ENCODE results near the gene ROR2.

GRCh38 chr9:91835216-91835615, 114.8 kb downstream of the ROR2 start:
- no peak for TF ChIP-seq CTCF (conservative IDR thresholded peaks at IDR 0.05; ENCODE audit: low read depth, low read length)
- TF ChIP-seq EZH2 (IDR thresholded peaks at IDR 0.05; ENCODE audit: low read length, unreplicated experiment), result no peak
- no peak for TF ChIP-seq EZH2phosphoT487 (IDR thresholded peaks at IDR 0.05; ENCODE audit: borderline replicate concordance, low read length)

All from PC-3 (cell line).